NCI-H2227 (cell line): ENCODE measurements around the gene PCBP3.
"Not testable (repeated sequence)": the region's sequence is repeated elsewhere in the genome, so short reads cannot be mapped to it uniquely, and the experiment has no call there.

ENCODE experiments used
- DNase-seq: peaks from one replicate; lab custom pipeline; 2025; ENCODE audit not compliant: unreplicated experiment; lab: John Stamatoyannopoulos, UW

Gene PCBP3

GRCh38 chr21:45887788-45888187 lies 244.3 kb downstream of the PCBP3 start:
- DNase-seq = no peak

GRCh38 chr21:45888386-45889009 lies 245.0 kb downstream of the PCBP3 start:
- DNase-seq = no peak

GRCh38 chr21:45889256-45889655 lies 245.7 kb downstream of the PCBP3 start:
- DNase-seq = no peak

- peak; percentile 26 for DNase-seq
Measured at GRCh38 chr21:45889961-45890360, 246.4 kb downstream of the PCBP3 start.

GRCh38 chr21:45891388-45892155 lies 248.0 kb downstream of the PCBP3 start:
- DNase-seq = no peak

GRCh38 chr21:45892156-45892915 lies 248.8 kb downstream of the PCBP3 start:
- no peak for DNase-seq

- DNase-seq = no peak
Measured at GRCh38 chr21:45892916-45893739, 249.6 kb downstream of the PCBP3 start.

GRCh38 chr21:45893740-45894449 lies 250.4 kb downstream of the PCBP3 start:
- DNase-seq = no peak

GRCh38 chr21:45894450-45894825 lies 250.9 kb downstream of the PCBP3 start:
- DNase-seq = no peak

- no peak for DNase-seq
Measured at GRCh38 chr21:45894906-45895777, 251.6 kb downstream of the PCBP3 start.

- no peak for DNase-seq
Measured at GRCh38 chr21:45895778-45896370, 252.3 kb downstream of the PCBP3 start.

GRCh38 chr21:45896431-45896830 lies 252.9 kb downstream of the PCBP3 start:
- not testable (repeated sequence) for DNase-seq

- no peak for DNase-seq
Measured at GRCh38 chr21:45897191-45898027, 253.9 kb downstream of the PCBP3 start.

- no peak for DNase-seq
Measured at GRCh38 chr21:45898028-45898350, 254.5 kb downstream of the PCBP3 start.

- DNase-seq = no peak
Measured at GRCh38 chr21:45898781-45899180, 255.3 kb downstream of the PCBP3 start.

- no peak for DNase-seq
Measured at GRCh38 chr21:45899317-45900033, 255.9 kb downstream of the PCBP3 start.

GRCh38 chr21:45900034-45900868 lies 256.7 kb downstream of the PCBP3 start:
- DNase-seq = no peak
